H4 (cell line): Measurements from ENCODE around the gene CNTNAP2. TPM values are rescaled to one million over a fixed set of nuclear protein-coding genes. Genes with fewer than 3 reads are reported as not detected.

Experiments
- DNase-seq: peaks from one replicate; pipeline ENCODE4 v3.0.0-alpha.2; 2015; ENCODE audit warnings: low spot score
- total RNA-seq: library from RNA; depleted of rRNA; stranded (reverse); fragments of >200 nt; shearing (Covaris generic); gene quantifications from 2 replicates; pipeline ENCODE4 v1.2.3, GENCODE V29; 2014

CNTNAP2 gene
- total RNA-seq, 1 experiment from 2014 or later, result 1.7 TPM

DNA sequence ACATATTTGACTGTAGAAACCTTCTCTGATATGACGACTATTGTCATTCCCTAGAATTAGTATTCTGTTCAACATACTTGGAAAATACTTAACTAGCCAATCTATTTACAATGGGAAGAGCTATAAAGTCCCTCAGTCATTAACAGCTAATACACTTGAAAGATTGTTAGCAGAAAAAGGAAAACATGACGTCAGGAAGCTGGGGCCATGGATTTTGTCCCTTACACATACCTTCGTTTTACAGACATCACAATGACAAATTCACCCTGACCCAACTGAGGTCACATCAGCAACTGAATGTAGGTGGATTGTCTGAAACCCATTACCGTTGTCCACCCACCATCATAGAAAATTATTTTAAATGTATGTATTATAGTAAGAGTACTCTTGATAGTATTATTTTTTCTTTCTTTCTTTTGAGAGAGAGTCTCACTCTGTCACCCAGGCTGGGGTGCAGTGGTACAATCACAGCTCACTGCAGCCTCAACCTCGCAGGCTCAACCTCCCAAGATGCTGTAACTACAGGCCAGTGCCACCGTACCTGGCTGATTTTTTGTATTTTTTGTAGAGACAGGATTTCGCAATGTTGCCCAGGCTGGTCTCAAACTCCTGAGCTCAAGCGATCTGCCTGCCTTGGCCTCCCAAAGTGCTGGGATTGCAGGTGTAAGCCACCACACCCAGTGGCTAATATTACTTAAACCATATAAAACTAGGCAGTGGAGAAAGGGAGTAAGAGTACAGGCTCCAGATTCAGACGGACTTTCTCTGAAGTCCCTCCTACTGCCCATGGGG, 1977.0 kb downstream of the CNTNAP2 start:
- no peak for DNase-seq

DNA sequence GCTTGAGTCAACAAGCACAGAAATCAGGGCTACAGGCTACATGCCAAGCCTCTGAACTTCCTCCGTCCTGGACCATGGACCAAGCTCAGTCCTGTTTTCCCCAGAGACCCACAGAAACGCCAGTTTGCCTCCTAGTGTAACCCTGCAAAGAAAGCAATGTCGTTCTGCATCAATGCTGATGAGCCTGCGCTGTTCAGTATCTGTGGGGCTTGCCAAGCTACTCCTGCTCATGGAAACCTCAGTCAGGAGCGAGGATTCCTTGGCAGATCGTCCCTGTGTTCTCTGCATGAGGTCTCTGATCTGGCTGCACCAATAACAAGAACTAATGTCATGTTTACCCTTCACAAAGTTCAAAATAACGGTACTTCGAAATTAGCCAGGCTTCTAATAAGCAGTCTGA, 1978.5 kb downstream of the CNTNAP2 start:
- DNase-seq, result no peak

DNA sequence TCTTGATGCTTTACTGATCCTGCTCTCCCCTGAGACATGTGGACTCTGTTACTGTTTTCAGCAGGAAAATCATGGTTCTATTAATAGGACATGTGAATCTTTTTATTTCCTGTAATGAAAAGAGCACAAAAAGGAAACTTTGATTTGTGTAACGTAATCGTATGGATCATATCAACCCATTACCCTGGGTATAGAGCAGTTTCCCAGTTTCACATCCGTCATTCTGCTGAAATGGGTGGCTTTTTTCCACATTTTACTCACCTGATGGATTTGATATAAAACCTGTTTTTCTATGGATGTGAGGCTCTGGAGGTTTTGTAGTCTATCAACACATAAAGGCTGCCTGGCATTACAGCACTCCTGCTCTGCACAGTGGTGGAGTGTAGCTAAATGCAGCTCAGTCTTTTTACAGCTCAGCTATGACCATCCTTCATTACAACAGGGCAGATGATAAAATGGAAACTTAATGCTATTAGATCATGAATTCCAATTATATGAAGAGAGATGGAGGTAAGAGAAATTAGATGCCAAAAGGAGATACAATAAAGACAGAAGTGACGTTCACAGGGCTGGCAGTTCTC, 1987.6 kb downstream of the CNTNAP2 start:
- no peak for DNase-seq

DNA sequence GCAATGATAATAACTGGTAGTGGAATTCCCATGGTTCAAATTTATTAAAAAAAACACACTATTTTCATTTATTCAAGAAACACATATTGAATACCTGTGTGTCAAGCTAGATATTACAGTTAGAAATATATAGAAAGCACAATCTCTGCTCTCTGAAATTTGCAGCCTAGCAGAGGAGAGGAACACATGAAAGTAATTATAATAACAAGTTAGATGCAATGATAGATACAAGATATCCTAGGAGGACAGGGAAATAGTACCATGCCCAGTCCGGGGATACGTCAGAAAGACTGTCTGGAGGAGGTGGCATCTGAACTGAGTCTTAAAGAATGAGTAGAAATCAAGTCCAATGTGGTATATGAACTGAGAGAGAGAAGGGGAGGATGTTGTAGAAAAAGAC, 1988.3 kb downstream of the CNTNAP2 start:
- no peak for DNase-seq

DNA sequence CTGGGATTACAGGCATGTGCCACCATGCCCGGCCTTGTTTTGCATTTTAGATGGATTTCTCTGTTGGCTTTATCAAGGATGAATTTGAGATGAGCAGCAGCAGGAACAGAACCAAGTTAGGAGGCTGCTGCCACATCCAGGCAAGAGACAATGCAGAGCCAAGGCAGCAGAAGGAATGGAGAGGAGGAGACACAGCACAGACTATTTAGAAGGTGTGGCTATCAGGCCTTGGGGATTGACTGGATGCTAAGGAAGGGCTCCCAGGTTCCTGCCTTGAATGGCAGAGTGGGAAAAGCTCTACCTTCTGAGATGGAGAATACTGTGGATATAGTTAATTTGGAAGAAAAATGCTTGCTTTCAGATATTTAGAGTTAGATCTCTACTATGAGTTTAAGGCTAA, 1989.3 kb downstream of the CNTNAP2 start:
- DNase-seq, result no peak

DNA sequence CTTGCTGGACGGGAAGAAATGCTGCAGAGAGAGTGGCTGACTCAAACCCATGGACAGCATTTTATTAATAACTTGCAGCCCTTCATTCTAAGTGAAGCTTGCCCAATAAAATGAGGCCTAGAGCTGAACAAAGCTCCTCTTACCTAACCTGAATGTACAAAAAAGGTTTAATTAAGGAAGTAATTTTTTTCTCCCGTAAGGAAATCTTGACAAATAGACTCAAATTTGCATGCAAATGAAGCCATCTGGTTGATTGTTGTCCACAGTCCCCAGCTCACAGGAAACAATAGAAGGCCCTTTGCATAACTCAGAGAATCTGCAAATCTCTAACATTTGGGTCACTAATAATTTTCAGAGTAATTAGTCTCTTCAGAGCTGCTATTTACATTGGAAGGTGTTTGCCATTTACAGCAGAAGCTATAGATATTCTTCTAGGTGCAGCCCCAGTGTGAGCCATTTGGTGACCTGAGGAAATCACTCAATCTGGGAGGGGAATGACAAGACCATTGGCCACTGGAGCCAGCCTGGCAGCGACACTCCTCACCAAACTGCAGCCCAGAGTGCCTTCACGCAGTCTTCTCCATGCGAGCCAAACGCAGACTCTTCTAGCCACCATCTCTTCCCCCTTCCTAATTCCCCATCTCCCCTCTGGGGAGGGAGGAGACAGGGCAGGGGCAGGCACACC, 1991.0 kb downstream of the CNTNAP2 start:
- no peak for DNase-seq

DNA sequence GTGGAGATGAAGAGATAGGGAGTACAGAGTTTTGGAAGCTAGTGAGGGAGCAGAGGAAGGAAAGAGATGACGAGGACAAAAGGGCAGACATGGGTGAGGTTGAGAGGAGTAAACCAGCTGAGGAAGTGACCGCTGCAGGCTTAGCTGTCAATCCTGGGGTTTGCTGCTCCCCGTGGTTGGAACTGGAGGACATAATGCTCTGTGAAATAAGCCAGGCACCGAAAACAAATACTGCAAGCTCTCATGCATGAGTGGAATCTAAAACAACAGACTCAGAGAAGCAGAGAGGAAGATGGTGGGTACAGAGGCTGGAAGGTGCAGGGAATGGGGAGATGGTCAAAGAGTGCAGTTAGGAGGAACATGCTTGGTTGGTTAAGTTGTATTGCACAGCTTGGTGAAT, 1991.8 kb downstream of the CNTNAP2 start:
- no peak for DNase-seq

DNA sequence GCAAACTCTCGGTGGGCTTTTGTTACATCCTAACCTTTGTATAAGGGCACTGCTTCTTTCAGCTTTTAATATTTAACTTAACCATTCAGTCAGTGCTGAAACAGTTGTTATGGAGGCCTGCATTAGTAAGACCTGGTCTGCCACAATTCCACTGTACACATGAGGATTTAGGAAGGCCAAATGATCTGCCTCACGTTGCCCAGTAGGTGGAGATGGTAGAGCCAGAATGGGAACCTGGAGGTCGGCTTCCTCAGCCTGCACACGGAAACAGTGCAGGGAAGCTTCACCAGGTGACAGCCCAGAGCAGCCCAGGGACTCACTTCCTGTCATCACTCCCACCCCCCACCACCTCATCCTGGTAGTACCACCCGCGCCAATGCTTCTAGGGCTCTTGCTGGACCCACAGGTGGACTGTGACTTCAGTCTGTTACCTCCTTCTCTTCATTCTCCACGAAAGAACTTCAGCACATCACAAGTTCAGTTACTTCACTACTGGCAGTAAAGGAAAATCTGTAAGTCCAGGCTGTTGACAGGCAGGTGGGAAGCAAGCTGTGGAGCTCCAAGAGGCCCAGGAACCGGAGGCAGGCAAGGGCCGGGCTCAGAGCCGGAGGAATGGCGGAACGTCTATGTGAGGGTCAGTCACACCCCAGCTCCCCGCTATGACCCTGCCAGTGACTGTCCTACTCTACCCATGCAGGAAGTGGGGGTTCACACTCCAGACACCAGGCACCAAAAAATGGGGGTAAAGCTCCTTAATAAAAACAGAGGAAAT, 1993.7 kb downstream of the CNTNAP2 start:
- peak; percentile 36 for DNase-seq

DNA sequence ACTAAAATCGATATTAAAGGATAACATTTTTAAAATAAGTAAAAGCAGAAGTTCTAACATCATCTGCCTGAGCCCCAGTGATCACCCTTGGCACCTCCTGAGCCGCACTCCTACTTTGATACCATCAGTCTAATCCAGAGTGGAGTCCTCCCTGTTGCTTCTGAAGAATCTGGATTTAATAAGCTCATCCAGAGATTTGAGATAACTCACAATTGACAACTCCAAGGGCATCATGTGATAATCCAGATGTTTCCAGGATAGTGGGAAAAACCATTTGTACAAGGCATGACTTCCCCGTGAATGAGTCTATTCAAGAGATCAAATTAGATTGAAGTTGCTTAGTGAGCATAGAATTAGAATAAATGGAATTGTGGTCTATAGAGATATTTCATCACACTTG, 1998.2 kb downstream of the CNTNAP2 start:
- DNase-seq, result no peak

DNA sequence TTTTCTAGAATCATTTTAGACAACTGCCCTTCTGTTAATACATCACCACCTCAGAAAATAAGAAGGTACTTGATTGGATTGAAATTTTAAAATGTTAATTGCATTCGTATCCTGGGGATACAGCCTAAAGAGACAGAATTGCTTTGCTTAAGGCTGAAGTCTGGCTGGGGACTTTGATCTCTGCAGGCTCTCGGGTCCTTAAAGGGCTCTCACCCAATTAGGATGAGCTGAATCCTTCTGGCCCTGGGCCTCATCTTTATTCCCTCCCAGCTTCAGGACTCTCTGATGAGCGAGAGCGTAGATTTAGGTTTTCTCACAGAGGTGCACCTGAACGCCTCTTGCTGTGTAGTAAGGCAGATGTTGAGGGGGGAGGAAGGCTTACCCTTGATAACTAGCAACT, 1998.7 kb downstream of the CNTNAP2 start:
- no peak for DNase-seq

DNA sequence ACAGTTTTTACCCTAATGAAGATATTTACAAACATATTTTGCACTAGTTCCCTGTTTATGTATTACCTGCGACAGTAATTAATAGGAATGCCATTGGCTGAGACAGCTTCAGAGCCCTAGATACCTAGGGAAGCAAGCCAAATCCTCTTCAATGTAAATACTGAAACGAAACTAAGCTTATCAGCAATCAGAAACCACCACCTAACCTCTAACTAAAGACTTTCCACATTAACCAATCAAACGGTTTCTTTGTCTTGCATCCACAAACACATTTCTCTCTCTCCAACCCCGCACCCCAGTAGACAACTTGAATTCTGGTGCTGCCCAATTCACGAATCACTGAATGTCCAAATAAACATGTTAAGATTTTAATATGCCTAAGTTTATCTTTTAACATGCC, 1999.6 kb downstream of the CNTNAP2 start:
- no peak for DNase-seq

DNA sequence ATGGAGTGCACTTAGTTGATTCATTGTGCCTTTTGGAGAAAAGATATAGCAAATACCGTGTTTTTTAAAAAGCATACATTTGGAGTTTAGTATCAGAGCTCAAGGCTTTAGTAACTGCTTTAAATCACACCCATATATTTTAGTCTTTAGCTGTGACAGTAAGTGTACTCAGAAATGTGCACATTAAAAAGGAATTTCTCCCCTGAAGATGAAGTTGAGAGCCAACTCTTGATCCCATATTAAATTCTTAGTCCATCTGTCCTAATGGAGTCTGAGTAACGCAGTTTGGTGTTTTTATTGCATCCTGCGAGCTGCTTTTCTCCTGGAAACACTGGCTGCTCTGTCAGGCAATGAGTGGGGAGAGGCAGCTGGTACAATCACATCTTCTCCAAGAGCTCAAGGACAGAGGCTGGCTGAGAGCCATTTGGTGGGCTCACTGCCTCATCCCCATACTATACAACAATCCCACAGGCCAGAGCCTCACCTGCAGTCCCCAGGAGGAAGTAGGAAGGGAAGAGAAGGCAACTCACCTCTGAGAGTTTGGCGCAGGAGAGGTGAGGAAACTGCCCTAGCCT, 2000.3 kb downstream of the CNTNAP2 start:
- no peak for DNase-seq

DNA sequence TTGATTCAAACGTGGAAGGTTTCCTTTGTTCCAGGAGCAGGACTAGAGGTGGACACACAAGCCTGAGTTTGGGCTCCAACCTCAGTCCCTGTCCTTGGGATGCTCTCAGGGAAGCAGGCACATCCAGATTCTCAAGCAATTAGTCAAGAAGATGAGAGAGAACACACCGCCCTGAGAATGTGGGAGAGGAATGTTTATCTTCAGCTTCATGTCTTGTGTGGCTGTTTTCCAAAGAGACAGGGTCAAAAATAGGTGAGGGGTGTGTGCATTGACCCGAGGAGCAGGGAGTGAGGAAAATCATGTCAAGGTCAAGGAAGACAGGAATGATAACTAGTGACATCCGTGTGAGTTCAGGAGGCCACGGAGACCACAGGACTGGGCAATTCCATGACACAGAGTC, 2001.8 kb downstream of the CNTNAP2 start:
- no peak for DNase-seq

DNA sequence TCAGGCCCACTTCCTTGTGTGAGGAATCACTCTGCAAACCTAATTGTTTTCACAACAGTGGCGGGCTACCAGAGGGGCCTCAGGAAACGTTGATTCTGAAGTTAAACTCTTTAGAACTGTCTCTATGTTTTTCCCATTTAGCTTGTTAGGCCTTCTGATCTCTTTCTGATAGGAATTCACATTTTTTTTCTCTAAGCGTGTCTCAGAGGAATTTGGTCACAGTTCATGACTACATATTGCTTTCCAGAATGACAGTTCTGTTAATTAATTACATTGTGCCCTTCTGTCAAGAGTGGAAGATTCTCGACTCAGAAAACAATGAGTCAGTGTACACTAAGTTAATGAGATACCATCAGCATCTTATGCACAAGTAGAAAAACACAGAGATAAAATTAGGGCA, 2004.8 kb downstream of the CNTNAP2 start:
- DNase-seq, result no peak

DNA sequence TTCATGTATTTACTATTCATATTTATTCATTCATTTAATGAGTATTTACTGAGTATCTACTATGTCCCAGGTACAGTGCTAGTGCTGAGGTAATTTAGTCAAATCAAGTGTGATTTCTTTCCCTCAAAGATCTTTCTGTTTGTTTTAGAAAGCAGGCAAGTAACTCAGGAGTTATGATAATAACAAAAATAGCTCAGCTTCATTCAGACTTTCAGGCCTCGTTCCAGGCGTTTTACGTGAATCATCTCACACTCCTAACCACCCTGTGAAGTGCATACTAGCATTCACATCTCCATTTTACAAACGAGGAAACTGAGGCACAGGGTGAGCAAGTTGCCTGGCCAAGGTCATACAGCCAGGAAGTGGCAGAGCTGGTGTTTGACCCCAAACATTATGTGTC, 2005.2 kb downstream of the CNTNAP2 start:
- no peak for DNase-seq

DNA sequence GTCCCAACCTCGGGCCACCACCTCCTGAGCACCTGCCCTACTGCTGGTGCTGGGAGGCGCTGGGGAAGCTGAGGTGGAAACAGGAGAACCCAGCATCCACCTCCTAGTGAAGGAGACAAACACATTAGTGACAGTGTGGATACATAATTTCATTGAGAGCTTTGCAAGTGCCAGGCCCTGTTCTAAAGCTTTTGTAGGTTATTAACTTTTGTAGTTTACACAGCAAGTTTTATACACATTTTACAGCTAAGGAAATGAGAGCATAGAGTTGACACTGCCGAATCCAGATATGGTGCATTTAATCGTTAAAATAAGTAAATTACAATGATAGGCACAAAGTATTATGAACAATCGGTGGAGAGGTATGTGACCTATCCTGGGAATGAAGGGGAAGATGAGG, 2007.9 kb downstream of the CNTNAP2 start:
- no peak for DNase-seq

DNA sequence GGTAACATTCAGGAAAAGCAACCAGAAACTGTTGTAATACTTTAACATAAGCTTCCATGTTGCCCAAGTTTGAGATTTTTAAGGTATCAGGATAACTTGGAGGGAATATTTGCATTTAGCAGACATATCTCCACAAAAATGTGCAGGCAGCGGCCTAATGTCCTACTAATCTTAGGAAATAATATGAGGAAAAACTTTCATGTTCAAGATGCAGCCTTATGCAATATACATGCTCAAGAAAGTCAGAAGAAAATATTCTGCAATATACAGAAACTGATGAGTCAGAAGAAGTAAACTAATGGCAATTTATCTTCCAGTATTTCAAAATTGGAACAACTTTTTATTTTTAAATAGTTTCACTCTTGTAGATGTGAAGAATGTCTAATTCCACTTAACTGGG, 2010.8 kb downstream of the CNTNAP2 start:
- no peak for DNase-seq

DNA sequence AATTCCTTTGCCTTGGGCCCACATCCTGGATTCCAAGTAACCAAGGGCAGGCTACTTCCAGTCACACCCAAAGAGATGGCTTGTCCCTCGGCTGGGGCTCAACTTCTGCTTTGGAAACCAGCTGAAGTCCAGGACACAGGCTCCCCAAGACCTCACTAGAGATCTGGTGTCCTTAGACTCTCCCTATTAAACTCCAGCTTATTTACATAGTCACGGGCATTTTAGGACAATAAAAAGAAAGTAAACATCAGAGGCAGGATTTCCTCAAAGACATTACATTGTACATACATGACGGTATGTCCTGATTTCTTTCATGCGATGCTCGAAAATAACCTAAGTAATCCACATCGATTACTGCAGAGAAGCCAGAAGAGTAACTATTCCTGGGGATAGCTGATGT, 2012.4 kb downstream of the CNTNAP2 start:
- DNase-seq, result no peak

DNA sequence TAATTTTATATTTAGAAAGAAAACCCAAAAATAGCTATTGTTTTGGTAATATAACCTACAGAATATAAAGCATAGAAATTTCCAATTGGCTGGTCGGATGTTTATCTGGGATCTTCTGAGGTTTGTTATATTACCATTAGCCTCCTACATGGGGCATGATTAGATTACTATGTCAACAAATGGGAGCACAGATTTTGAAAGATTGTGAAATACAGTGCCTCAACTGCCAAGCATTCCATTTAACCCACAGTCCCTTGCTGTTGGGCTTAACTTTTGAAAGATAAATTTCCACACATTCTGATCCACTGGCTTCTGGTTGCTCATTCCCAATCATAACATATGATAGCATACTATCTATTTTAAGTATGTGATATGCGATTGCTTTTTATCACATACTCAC, 2018.5 kb downstream of the CNTNAP2 start:
- DNase-seq, result peak; percentile 51

DNA sequence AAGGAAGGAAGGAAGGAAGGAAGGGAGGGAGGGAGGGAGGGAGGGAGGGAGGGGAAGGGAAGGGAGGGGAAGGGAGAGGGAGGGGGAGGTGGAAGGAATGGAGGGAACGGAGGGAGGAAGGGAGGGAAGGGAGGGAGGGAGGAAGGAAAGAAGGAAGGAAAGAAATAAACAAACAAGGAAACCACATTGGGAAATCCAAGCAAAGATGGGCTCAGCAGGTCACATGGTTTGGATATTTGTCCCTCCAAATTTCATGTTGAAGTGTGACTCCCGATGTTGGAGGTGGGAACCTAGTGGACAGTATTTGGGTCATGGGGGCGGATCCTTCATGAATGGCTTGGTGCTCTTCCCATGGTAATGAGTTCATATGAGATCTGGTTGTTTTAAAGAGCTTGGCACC, 2019.4 kb downstream of the CNTNAP2 start:
- DNase-seq, result no peak

DNA sequence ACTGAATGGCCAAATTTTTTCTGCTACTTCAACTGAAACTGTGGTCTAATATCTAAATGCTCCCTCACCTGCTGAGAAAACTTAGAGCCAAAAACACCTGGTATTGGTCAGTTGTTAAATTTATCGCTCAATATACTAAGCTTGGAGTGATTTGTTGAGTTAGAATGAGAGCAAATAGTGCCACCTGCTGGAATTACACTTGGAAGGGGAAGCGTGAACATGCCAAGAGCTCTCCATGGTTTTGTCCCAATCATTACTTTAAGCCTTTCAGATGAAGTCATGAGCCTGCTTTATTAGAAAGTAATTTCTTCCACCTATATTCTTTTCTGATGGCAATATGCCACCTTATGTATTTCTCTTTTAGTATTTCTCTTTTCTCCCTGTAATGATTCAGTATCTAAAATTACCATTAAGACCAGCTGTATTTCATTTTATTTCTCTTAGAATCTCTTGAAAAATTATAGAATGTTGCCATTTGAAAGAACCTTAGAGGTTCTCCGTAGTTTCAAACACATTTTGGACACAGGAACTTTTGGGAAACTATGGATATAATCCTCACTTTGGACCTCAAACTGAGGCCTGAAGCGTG, 2026.2 kb downstream of the CNTNAP2 start:
- DNase-seq, result peak; percentile 44

DNA sequence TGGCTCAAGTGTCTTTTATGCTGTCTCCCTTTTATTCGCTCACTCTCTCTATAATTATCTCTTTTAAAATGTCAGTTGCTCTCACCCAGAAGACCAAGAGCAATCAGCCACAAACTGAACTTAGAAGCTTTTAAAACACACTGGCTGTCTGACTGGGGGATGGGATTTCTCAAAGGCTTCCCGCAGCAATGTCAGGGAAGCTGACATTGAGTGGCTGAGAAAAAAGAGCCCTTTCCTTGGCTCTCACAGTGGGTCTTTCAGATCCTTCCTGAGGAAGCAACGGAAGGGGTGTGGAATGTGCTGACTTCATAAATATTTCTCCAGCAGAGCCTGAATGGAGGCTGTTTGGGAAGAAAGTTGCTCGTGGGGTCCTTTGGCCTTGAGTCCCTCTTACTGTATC, 2028.2 kb downstream of the CNTNAP2 start:
- DNase-seq, result no peak
